Peyer's patch (tissue), 4 donors: Measurements from ENCODE around the gene RIMKLB. TPM values are rescaled to one million over a fixed set of nuclear protein-coding genes. Genes with fewer than 3 reads are reported as not detected.

ENCODE experiments used
- DNase-seq, 3 donors: peaks; one replicate each; pipeline ENCODE4 v3.0.0-alpha.2; 2017 to 2019
- H3K27ac ChIP-seq, 4 donors: fragments of 200-600 bp; sonication (generic); one replicate each; pipeline ENCODE4 v1.5.1; 2016 to 2019
- H3K27me3 ChIP-seq, 2 donors: fragments of 200-600 bp; sonication (generic); one replicate each; pipeline ENCODE4 v1.5.1; 2019
- H3K36me3 ChIP-seq, 3 donors: fragments of 200-600 bp; sonication (generic); one replicate each; pipeline ENCODE4 v1.5.1; 2016 to 2019
- H3K4me1 ChIP-seq, 4 donors: fragments of 200-600 bp; sonication (generic); one replicate each; pipeline ENCODE4 v1.5.1; 2016 to 2019
- H3K4me3 ChIP-seq, 4 donors: fragments of 200-600 bp; sonication (generic); 1 replicate in 3 of 4; 2 replicates in 1 of 4; pipeline ENCODE4 v1.5.1; 2016 to 2019; ENCODE audit warnings: mild to moderate bottlenecking in 1 of 4
- H3K9me3 ChIP-seq, 4 donors: fragments of 200-600 bp; sonication (generic); one replicate each; pipeline ENCODE4 v1.5.1; 2016 to 2019; ENCODE audit warnings: mild to moderate bottlenecking in 1 of 4
- POLR2A ChIP-seq, 2 donors: fragments of 450-650 bp; IDR thresholded peaks; one replicate each; pipeline ENCODE4 v1.5.1; 2017; ENCODE audit warnings: antibody characterized with exemption in 2 of 2, mild to moderate bottlenecking in 2 of 2, moderate library complexity in 2 of 2
- total RNA-seq, 4 donors: library from RNA; depleted of rRNA; stranded (reverse); fragments of >200 nt; gene quantifications; one replicate each; pipeline ENCODE4 v1.1.0, GENCODE V29; 2016
- TF ChIP-seq, protein P1 (sequence below), 6 experiments: fragments of 450-650 bp in 4 of 6; fragments of 200-600 bp in 2 of 6; sonication (generic) in 1 of 6; IDR thresholded peaks; one replicate each; pipeline ENCODE4 v1.5.1; 2017 to 2019; ENCODE audit warnings: antibody characterized with exemption in 6 of 6, mild to moderate bottlenecking in 3 of 6, moderate library complexity in 1 of 6

RIMKLB gene
- total RNA-seq, 4 donors from 2014 or later: 27.0 to 89.1 (median 37.0) TPM

GRCh38 chr12:8831116-8831515 lies 133.3 kb downstream of the RIMKLB start:
- TF ChIP-seq POLR2A (IDR thresholded peaks at IDR 0.05): no peak
- TF ChIP-seq, protein P1, sequence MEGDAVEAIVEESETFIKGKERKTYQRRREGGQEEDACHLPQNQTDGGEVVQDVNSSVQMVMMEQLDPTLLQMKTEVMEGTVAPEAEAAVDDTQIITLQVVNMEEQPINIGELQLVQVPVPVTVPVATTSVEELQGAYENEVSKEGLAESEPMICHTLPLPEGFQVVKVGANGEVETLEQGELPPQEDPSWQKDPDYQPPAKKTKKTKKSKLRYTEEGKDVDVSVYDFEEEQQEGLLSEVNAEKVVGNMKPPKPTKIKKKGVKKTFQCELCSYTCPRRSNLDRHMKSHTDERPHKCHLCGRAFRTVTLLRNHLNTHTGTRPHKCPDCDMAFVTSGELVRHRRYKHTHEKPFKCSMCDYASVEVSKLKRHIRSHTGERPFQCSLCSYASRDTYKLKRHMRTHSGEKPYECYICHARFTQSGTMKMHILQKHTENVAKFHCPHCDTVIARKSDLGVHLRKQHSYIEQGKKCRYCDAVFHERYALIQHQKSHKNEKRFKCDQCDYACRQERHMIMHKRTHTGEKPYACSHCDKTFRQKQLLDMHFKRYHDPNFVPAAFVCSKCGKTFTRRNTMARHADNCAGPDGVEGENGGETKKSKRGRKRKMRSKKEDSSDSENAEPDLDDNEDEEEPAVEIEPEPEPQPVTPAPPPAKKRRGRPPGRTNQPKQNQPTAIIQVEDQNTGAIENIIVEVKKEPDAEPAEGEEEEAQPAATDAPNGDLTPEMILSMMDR (IDR thresholded peaks at IDR 0.05): no peak
- DNase-seq: no peak
- Histone ChIP-seq H3K4me1 (no peaks in the 10 kb centered on the region), H3K36me3 (no peaks in the 10 kb centered on the region), H3K27me3 (no peaks in the 10 kb centered on the region), H3K27ac (no peak overlapping the region), H3K4me3 (no peak overlapping the region), H3K9me3 (no peaks in the 10 kb centered on the region)

GRCh38 chr12:8832500-8832899 lies 134.7 kb downstream of the RIMKLB start:
- DNase-seq: no peak
- no peaks in the 10 kb centered on the region for H3K9me3 ChIP-seq
- H3K27me3 ChIP-seq: no peaks in the 10 kb centered on the region
- TF ChIP-seq, protein P1 (IDR thresholded peaks at IDR 0.05): no peak
- TF ChIP-seq POLR2A (IDR thresholded peaks at IDR 0.05): no peak
- H3K36me3 ChIP-seq: no peaks in the 10 kb centered on the region
- H3K4me1 ChIP-seq: no peaks in the 10 kb centered on the region
- no peak overlapping the region for H3K4me3 ChIP-seq
- H3K27ac ChIP-seq: no peak overlapping the region

Other genes starting within 250 kb of the RIMKLB start
- gene CLEC6A, start 242.0 kb upstream of the RIMKLB start, total RNA-seq: not detected
- gene CLEC4D, start 184.5 kb upstream of the RIMKLB start, total RNA-seq: not detected
- gene CLEC4E, start 157.1 kb upstream of the RIMKLB start, total RNA-seq: 1 to 10 TPM in 1 of 4 donors, not detected in 3; 2.9 TPM
- gene AICDA, start 85.1 kb upstream of the RIMKLB start, total RNA-seq: 1 to 10 TPM in 3 of 4 donors, not detected in 1; 1.8 to 5.4 (median 1.9) TPM
- gene MFAP5, start 35.2 kb upstream of the RIMKLB start, total RNA-seq: 10 to 100 TPM; 17.3 to 67.4 (median 32.4) TPM
- under 1 TPM in 1 of 4 donors, not detected in 3; 0.83 TPM for gene A2ML1, start 124.6 kb downstream of the RIMKLB start, total RNA-seq
- gene PHC1, start 216.5 kb downstream of the RIMKLB start, total RNA-seq: 10 to 100 TPM; 11.2 to 52.8 (median 31.0) TPM